ENCODE measurements around the gene SEMA3G.

- TF ChIP-seq CTCF (conservative IDR thresholded peaks at IDR 0.05; ENCODE audit: low read length) (peak; percentile 100), EZH2phosphoT487 (IDR thresholded peaks at IDR 0.05; ENCODE audit: borderline replicate concordance) (no peak)
Observed at GRCh38 chr3:52446631-52447511, 2.0 kb upstream of the SEMA3G start.

Data from Loucy (cell line).